ENCODE measurements around the gene METTL16. TPM values are rescaled to one million over a fixed set of nuclear protein-coding genes. Genes with fewer than 3 reads are reported as not detected.

Gene METTL16
- total and polyA plus RNA-seq, 4 donors = 4.1 to 8.9 (median 6.6) TPM

- no peak for TF ChIP-seq SP1 (IDR thresholded peaks at IDR 0.05)
- no peak for TF ChIP-seq RXRA (IDR thresholded peaks at IDR 0.05)
- no peak for TF ChIP-seq JUND (IDR thresholded peaks at IDR 0.05)
- TF ChIP-seq CTCF (IDR thresholded peaks at IDR 0.05; ENCODE audit: low read depth, low read length, missing input control) = no peak
- no peak for TF ChIP-seq FOXA2 (IDR thresholded peaks at IDR 0.05)
- TF ChIP-seq FOXA1 (IDR thresholded peaks at IDR 0.05) = no peak
- no peaks in the 10 kb centered on the region for H3K9me3 ChIP-seq (ENCODE audit: control insufficient read depth in 4 of 4, low read length in 3 of 4)
- H3K27me3 ChIP-seq (ENCODE audit: control insufficient read depth in 4 of 4, insufficient read depth in 4 of 4, low read length in 3 of 4) = no peaks in the 10 kb centered on the region
- no peak overlapping the region for H3K4me3 ChIP-seq (ENCODE audit: low read depth in 1 of 3, low read length in 3 of 3)
- peak; percentile 59 for DNase-seq (ENCODE audit: low spot score)
- H3K9ac ChIP-seq (ENCODE audit: low read depth in 1 of 2, low read length in 2 of 2) = no peak overlapping the region
- H3K36me3 ChIP-seq (ENCODE audit: control insufficient read depth in 4 of 4, insufficient read depth in 3 of 4, low read depth in 1 of 4, low read length in 3 of 4) = peaks cover 6 to 41% (median 21%) of the 10 kb centered on the region in 4 donors
- H3K4me1 ChIP-seq (ENCODE audit: control insufficient read depth in 4 of 4, insufficient read depth in 4 of 4, low read length in 3 of 4) = no peaks in the 10 kb centered on the region
- 93% methylated on average over 9 of the region's 9 CpGs for WGBS
- no peak overlapping the region for H3K27ac ChIP-seq (ENCODE audit: low read depth in 1 of 2, low read length in 2 of 2)
Measured at GRCh38 chr17:2435862-2436261, 75.8 kb downstream of the METTL16 start.

- Histone ChIP-seq H3K4me1 (ENCODE audit: control insufficient read depth in 4 of 4, insufficient read depth in 4 of 4, low read length in 3 of 4) (no peaks in the 10 kb centered on the region), H3K4me3 (ENCODE audit: low read depth in 1 of 3, low read length in 3 of 3) (no peak overlapping the region), H3K9me3 (ENCODE audit: control insufficient read depth in 4 of 4, low read length in 3 of 4) (no peaks in the 10 kb centered on the region), H3K9ac (ENCODE audit: low read depth in 1 of 2, low read length in 2 of 2) (no peak overlapping the region), H3K27me3 (ENCODE audit: control insufficient read depth in 4 of 4, insufficient read depth in 4 of 4, low read length in 3 of 4) (no peaks in the 10 kb centered on the region), H3K36me3 (ENCODE audit: control insufficient read depth in 4 of 4, insufficient read depth in 3 of 4, low read depth in 1 of 4, low read length in 3 of 4) (peaks cover 6 to 41% (median 21%) of the 10 kb centered on the region in 4 donors), H3K27ac (ENCODE audit: low read depth in 1 of 2, low read length in 2 of 2) (no peak overlapping the region)
- TF ChIP-seq MAX (IDR thresholded peaks at IDR 0.05) = no peak
- TF ChIP-seq FOXA1 (IDR thresholded peaks at IDR 0.05) = no peak
- TF ChIP-seq TAF1 (conservative IDR thresholded peaks at IDR 0.05) = no peak
- TF ChIP-seq RAD21 (IDR thresholded peaks at IDR 0.05) = no peak
- no peak for TF ChIP-seq EGR1 (IDR thresholded peaks at IDR 0.05; ENCODE audit: low read depth in 2 of 2)
- no peak for TF ChIP-seq SP1 (IDR thresholded peaks at IDR 0.05)
- no peak for TF ChIP-seq ATF3 (IDR thresholded peaks at IDR 0.05)
- TF ChIP-seq HNF4A (conservative IDR thresholded peaks at IDR 0.05) = no peak
- TF ChIP-seq CTCF (IDR thresholded peaks at IDR 0.05; ENCODE audit: low read depth, low read length, missing input control) = no peak
- no peak for TF ChIP-seq YY1 (IDR thresholded peaks at IDR 0.05)
- 78% methylated on average over 9 of the region's 9 CpGs for WGBS
- peak; percentile 47 for DNase-seq (ENCODE audit: low spot score)
Measured at GRCh38 chr17:2435181-2435741, 76.4 kb downstream of the METTL16 start.

GRCh38 chr17:2433696-2434095 lies 78.0 kb downstream of the METTL16 start:
- H3K27me3 ChIP-seq (ENCODE audit: control insufficient read depth in 4 of 4, insufficient read depth in 4 of 4, low read length in 3 of 4) = no peaks in the 10 kb centered on the region
- no peak overlapping the region for H3K9ac ChIP-seq (ENCODE audit: low read depth in 1 of 2, low read length in 2 of 2)
- 97% methylated on average over 11 of the region's 11 CpGs for WGBS
- H3K36me3 ChIP-seq (ENCODE audit: control insufficient read depth in 4 of 4, insufficient read depth in 3 of 4, low read depth in 1 of 4, low read length in 3 of 4) = peaks cover 3 to 37% (median 20%) of the 10 kb centered on the region in 4 donors
- no peak overlapping the region for H3K4me3 ChIP-seq (ENCODE audit: low read depth in 1 of 3, low read length in 3 of 3)
- no peaks in the 10 kb centered on the region for H3K9me3 ChIP-seq (ENCODE audit: control insufficient read depth in 4 of 4, low read length in 3 of 4)
- no peak for DNase-seq (ENCODE audit: low spot score)
- H3K27ac ChIP-seq (ENCODE audit: low read depth in 1 of 2, low read length in 2 of 2) = no peak overlapping the region
- no peaks in the 10 kb centered on the region for H3K4me1 ChIP-seq (ENCODE audit: control insufficient read depth in 4 of 4, insufficient read depth in 4 of 4, low read length in 3 of 4)
- TF ChIP-seq SP1 (IDR thresholded peaks at IDR 0.05) = no peak
- TF ChIP-seq MAX (IDR thresholded peaks at IDR 0.05) = no peak
- no peak for TF ChIP-seq ZBTB33 (IDR thresholded peaks at IDR 0.05)
- TF ChIP-seq NR2F2 (IDR thresholded peaks at IDR 0.05) = no peak
- no peak for TF ChIP-seq REST (IDR thresholded peaks at IDR 0.05)
- TF ChIP-seq HNF4A (conservative IDR thresholded peaks at IDR 0.05) = no peak
- TF ChIP-seq FOXA2 (IDR thresholded peaks at IDR 0.05) = no peak
- TF ChIP-seq FOXA1 (IDR thresholded peaks at IDR 0.05) = no peak
